GM19452 (cell line): ENCODE data around the gene FHIT.

Experiments used
- ATAC-seq: cut with Tn5 transposase; IDR thresholded peaks from one replicate; pipeline ENCODE4 v1.9.1; 2021; ENCODE audit not compliant: unreplicated experiment

Gene FHIT

DNA sequence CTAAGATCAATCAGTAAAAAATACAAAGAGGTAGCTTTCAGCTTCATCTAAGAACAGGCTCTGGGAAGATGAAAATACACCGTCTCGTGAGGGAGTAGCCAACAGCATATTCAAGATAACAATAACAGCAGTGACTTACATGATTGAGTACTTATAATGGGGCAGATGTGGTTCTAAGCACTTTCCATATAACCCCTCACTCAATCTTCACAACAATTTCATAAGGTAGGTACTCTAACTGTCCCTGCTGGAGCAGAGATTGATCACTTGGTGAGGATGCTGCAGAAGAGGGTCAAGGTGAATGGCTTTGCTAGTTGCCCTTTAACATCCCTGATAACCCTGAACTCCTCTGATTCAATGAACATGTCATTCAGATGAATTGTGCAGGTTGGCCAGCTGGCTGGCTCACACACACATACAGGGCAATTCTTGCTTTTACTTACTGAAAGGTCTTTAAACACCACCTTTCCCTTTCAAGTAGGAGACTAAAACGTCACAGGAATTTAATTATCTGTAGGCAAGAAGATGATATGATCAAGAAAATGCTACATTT, 1217.3 kb downstream of the FHIT start:
- ATAC-seq: no peak

DNA sequence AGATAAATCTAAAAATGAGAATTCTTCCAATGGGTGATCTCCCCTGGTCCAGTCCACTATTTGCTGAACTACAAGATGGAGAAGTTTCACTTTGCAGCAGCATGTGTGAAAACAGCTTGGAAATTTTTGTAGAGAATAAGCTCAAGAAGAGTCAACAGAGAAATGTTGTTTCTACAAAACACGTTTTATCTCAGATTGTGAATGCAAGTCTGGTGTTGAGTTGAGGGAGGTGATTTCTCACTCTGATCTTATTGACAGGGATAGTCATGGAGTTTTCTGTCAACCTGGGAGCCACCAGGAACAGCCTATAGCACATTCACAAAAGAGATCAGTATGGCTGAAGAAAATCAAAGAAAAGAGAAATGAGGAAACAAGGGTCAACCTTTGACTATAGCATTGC, 1220.3 kb downstream of the FHIT start:
- ATAC-seq: no peak

DNA sequence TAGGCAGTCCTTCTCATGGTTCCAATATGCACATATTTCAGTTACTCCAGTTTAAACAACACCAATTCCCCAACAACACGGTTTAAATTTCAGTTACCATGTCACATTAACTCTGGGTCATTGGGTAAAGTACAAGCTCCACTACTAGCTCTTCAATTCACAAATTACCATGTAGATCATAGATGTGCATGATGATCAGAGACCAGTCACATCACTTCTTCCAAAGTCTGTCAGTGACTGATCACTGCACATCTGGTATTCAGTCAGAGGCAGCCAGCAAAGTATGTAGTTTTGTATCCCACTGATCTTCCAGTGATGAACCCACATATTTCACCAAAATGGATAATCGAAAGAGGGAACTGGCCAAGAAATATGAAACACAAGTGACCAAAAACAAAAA, 1223.0 kb downstream of the FHIT start:
- no peak for ATAC-seq

DNA sequence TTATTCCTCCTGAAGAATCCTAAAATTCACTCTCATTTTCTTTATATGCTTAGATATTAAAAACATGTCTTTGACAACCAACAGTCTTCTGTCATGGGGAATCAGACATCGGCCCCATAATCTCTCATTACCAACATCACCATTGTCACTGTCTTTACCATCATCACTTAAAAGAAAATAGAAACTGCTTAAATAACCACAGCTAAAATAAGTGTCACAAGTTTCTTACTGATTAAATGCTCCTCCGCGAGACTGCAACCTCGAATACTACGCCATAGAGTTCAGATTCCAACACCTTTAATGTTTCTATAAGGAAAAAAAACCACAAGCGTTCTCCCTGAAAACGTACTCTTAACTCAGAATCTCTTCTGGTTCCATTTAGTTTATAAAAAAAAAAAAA, 1223.9 kb downstream of the FHIT start:
- ATAC-seq: no peak

DNA sequence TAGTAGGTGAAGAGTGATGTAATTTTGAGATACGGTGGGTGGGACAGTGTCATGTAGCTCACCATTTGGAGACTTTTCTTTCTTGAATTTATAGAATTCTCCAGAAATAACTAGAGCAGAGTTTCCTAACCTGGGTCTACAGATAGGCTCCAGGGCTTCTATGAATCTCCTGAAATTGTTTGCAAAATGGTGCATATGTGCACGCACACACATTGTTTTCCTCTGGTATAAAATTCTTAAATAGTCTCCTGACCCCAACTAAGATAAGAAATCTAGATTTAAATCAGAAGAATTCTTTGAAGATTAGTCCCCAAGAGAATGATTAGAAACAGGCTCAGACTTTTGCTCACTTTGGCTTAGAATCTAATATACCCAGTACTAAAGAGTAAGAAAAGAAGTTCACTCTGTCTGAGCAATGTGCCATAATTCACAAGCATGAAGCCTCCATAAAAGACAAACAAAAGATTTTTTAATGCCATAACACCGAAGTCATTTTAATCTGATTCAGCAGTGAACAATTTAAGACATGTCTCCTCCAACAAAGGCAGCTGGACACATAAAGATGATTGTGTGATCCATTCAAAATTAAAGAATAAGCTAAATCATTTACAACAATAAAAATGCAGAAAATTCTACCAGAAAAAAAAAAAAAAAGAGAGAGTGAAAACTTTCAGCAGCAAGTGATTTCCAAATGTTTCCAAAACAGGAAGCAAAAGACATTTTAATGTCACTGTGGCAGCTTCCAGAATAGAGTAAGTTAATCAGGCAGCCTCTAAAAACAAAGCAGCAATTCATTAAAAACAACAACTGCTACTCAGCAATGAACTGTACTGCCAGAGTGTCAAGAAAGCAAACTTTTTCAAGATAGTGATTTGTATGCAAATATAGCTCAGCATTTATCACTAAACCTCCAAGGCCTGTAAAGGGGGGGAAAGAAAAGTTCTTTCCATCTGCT, 1225.9 kb downstream of the FHIT start:
- no peak for ATAC-seq

DNA sequence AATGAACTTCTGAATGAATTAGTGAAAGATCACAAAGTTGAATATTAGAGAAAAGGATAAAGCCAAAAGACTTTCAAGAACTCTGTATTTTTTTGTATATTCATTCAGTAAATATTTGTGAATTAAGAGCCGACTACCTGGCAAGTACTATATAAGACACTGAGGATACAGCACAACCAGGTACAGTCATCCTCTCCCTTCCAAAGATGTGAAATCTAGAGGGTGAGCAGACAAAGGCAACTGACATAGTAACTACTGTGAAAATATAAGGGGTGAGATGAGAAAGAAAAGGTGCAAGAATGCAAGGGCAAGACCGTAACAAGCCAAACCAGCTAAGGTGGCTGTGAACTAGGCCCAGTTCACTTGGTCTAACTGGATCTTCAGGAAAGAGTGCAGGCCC, 1226.9 kb downstream of the FHIT start:
- ATAC-seq: no peak

DNA sequence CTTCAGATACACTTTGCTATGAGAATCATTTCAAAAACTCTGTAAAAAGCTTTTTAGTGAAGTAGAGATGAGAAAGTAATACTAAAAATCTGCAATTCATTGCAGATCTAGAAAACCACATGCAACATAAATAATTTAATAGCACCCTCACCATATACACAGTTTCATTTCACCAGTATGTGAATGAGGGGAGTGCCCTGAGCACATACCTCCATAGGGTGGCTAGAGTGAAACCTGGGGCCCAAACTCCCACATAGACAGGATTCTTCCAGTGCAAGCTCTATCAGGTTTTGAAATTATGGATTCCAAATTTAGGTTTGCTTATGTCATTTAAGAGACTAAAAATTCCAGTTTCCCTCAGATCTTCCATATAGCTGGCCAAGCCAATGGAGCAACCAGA, 1228.1 kb downstream of the FHIT start:
- ATAC-seq: no peak

DNA sequence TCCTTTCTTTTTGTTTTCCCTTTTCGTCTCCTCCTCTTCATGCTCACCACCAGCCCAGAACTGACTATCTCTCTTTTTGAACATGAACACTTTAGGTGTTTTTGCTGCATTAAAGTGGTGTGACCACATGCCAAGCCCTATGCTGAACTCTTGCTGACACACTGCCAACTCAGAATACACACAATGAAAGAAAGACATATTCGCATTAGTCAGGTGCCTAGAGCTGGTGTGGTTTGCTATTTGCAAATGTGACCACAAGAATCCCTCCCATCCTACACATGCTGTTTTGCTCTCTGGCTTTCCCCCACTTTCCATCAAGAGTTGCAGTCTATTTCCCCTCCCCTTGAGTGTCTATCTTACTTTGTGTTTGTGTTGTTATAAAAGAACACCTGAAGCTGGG, 1233.6 kb downstream of the FHIT start:
- ATAC-seq: no peak

DNA sequence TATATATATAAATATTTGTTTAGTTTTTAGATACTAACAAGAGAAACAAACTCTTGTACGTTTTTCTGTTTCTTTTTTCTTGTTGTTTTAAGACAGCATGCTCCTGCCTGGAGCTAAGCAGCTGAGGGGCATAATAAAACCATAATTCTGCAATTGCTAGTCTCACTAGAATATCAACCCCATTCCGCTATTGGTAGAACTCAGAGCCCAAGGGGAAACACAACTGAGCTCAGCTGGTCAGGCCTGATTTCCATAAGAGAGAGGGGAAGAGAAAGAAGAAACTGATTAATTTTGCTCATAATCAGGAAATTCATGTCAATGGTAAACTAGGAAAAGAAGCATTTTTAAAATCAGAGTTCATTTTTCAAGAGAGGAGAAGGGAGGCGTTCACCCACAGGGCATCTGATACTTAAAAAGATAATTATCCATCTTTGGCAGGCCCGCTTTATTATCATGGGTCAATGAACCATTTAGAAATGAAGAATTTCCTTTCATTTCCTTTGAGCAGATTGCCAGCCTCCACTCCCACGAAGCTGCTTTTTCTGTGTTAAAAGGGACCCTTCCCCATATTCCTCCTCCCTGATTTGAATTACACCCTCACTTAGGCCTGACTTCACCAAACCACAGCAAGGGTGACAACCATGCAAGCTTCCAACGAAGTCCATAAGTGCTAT, 1236.1 kb downstream of the FHIT start:
- no peak for ATAC-seq

DNA sequence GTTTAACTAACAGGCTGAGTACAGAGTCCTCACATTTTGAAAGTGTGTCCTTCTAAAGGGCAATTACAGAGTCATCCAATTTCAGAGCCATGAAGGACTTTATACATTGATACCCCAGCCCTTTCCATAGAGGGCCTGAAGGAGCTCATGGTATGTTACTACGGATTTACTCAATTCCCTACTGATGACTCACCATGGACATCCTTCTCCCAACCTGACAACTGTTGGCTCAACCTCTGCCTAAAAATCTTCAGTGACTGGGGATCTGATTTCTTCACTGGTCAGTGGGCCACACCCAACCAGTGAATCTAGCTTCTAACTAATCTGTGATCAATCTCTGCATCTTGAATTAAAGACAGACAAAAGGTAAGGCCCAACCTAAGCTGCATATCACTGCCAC, 1238.0 kb downstream of the FHIT start:
- ATAC-seq: no peak

DNA sequence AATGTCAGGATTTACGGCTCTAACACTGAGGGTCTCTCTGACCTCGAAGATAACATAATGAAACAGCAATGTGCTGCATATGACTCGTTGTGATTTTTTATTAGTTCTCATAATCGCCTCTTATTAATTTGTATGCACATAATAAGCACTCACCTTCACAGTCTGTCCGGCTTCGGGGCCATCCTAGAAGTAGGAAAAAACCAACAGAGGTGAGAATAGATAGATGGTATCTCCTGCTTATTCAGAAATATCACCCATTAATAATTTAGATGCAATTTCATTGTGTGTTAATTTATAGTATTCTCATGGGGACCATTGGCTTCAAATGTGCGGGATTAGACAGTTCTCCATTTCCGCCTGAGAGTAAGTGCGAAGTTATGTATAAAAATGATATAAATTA, 1240.0 kb downstream of the FHIT start:
- ATAC-seq: no peak

DNA sequence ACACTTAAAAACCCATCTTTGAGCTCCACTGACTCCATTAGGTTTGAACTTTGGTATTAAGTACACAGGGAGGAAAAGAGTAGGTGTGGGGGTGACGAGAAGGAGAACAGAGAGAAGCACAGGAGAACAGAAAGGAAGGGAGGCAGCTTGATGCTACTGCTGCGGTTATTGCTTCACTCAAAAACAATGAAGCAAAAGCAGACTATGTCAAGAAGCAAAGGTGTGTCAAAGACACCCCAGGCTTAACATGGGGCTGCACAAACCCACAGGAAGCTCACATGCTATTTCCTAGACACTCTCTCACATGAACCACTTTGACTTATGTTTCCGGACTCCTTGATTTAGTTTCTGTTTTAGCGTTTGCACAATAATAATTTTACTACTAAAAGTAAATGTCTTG, 1240.5 kb downstream of the FHIT start:
- ATAC-seq: peak; percentile 90

DNA sequence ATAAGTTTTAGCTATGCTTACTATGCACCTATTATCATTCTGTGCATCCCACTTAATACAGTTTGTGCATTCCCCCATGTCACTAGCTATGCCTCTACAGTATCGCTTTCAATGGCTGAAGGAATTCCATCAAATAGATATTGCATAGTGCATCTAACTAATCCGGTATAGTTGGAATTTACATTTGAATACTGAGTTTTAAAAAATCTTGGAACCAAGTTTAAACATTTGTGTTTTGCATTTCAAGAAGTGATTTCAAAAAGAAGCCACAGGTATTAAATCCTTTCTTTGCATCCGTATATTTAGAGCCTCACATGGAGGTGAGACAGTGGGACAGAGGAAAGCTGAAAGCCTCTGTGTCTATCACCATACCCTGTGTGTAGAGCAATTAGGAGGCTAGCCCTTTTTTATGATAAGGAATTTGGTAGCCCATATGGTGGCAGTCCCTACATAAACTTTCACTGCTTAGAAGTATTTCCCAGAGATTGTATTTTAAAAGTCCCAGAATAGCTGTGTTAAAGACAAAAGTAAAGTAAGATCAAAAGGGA, 1241.2 kb downstream of the FHIT start:
- ATAC-seq: no peak

DNA sequence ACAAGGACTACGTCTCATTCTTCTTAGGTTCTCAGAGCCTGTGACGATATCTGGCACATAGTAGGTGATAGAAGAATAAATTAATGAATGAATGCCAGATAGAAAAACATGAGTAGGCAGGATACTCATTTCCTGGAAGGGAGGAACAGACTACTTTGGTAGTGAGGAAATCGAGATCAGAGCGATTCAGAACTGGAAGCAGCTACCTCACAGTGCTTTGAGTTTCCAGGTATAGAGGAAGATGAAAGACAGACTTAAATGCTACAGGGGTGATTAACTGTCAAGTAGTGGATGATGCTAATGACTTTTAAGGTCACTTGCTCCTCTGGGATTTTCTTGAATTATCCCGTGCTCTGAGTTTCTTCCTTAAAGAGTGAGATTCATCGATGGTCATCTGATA, 1249.9 kb downstream of the FHIT start:
- no peak for ATAC-seq

DNA sequence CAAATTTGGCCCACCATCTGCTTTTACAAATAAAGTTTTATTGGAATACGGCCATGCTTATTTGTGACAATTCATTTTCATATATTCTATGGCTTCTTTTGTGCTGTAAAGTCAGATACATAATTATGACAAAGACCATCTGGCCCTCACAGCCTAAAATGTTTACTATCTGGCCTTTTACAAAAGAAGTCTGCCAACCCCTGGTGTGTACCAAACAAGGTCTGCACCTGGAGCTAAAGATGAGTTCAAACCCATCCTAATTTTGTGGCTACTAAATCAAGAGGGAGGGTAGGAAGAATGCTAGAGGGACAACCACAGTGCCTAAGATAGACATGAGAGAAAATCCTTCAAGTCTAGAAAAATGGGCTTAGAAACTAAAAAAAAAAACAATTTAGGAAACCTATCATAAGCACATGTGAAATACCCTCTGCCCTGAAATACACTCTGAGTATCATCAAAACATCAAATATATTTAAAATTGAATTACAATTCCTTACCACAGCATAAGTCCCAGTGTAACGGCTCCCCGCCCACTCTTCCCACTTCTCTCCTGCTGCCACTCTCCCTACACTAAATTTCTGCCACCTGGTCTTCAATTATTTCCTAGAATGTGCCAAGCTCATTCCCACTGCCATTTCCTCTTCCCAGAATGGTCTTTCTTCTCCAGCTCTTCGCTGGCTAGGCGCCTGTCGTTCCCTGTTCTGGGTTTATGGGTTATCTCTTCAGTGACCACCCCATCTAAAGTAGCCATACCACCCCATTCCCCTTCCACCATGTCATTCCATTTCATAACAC, 1250.7 kb downstream of the FHIT start:
- ATAC-seq: no peak

DNA sequence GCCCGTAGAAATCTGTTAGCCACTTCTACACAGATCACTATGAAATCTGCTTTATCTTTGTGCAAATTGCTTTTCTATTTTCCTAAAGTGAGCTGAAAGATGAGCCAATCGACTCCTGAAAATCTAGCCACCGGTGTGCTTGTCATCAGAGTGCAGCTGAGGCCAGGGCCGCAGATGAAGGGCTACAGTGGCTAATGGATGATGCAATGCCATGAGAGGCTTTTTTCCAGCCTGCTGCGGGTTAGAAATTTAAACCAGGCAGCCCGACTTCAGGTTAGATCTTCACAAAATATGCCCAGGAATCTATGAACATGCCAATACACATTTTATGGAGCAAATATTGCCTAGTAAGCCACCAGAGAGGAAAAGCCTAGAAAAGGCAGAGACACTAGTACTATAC, 1253.2 kb downstream of the FHIT start:
- no peak for ATAC-seq

DNA sequence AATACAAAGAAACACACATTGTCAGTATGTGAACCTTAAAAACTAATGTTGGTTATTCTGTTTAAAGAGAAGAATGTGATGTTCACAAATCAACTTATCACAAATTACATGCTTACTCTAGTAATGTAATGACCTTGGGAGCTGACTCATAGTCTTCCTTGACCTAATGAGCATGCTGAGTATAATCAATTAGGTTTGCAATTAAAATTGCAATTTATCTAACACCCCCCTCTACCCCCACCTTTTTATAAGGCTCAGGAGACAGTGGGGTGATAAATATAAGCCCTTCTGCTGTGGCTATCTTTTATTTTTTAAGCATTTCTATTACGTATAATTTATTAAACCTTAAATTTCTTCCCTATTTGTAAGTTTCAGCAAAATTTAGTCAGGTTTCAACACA, 1253.7 kb downstream of the FHIT start:
- ATAC-seq: no peak

DNA sequence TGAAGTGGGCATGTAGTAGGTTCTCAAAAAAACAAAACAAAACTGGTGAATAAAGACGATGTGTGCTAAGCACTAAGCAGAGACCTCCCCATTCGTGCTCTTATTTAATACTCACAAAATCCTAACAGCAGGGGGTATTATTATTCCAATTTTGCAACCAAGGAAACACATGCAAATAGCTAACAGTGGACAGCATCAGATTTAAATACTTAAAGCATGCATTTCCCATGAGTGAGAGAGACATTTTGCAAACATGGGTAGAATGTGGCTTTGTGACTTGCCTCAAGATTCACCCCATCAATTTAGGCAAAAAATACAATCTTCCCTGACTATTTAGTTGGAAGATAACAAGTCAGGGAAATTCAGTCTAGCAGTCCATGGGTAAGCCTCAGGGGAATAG, 1255.2 kb downstream of the FHIT start:
- no peak for ATAC-seq

DNA sequence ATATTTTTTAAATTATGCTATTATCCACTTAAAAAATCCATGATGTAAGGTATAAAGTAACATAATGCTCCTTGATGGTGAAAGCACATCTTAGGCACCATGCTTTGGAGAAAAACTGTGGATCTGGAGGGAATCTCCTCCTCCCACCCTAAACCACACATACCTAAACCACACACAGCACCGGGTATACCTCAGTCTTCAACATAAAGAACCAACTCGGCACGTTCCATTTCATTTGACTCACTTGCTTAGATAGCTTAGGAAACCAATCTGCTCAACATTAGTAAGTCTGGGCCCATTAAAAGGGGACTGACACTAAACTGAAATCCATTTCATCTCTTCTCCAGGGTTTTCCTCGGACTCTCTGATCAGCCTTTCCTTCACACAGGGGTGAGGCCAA, 1255.7 kb downstream of the FHIT start:
- no peak for ATAC-seq

DNA sequence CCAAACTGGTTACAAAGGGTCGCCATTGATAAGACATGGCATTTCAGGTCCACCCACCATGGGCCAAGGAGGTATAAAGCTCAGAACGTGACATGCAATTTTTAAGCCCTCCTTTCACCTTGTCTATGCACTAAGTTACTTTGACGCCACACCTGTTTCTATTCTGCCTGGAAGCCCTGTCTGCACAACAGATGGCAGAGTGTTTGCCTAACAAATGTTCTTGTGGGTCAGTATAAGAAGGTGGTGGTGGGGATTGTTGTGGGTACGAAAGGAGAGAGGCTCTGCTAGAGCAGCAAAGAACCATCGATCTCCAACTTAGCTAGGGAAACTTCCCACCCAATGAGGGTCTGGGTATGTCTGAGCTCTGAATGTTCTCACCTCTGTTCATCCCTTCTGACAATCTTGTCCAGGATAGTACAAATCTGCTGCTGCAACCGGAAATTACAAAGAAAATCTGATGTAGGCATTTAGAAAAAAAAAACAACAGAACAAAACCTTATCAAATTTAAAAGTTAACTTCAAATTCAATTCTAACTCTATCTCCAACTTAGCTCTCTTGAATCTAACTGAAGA, 1256.4 kb downstream of the FHIT start:
- ATAC-seq: no peak

DNA sequence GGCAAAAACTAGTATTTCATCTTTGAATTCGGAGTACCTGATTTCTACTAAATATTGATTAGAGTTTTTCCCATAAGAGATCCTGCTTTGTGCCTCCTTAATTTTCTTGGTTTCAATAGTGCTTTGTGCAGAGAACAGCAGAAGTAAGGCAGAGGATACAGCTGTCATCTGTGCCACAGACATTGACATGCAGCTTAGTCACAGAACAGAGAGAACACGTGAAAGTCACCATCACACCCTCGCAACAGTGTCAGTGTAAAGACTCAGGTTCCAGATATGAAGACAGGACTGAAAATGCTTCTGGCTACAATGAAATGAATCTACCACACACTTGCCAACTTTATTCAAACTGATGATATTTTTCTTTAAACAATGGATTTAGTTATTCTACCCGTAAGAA, 1258.7 kb downstream of the FHIT start:
- no peak for ATAC-seq
